Gastroesophageal sphincter (tissue), 4 donors: ENCODE measurements around the gene NLRP3. TPM values are rescaled to one million over a fixed set of nuclear protein-coding genes. Genes with fewer than 3 reads are reported as not detected.
"Not testable (repeated sequence)": the region's sequence is repeated elsewhere in the genome, so short reads cannot be mapped to it uniquely, and the experiment has no call there.

Experiments used
- ATAC-seq: fragments of 150-250 bp; one replicate; pipeline ENCODE4 v1.9.1; 2016; ENCODE audit warnings: mild to moderate bottlenecking, moderate library complexity
- H3K27ac ChIP-seq, 4 donors: fragments of 200-600 bp; sonication (generic) in 3 of 4; 1 replicate in 3 of 4; 2 replicates in 1 of 4; pipeline ENCODE4 v1.5.1; 2016 to 2019
- H3K27me3 ChIP-seq: fragments of 200-600 bp; sonication (generic); one replicate; pipeline ENCODE4 v1.5.1; 2019
- H3K36me3 ChIP-seq, 2 donors: fragments of 200-600 bp; sonication (generic); one replicate each; pipeline ENCODE4 v1.5.1; 2019; ENCODE audit warnings: control low read depth in 1 of 2
- H3K4me1 ChIP-seq, 3 donors: fragments of 200-600 bp; sonication (generic); 1 replicate in 2 of 3; 2 replicates in 1 of 3; pipeline ENCODE4 v1.5.1; 2016 to 2019; ENCODE audit warnings: control low read depth in 2 of 3
- H3K4me3 ChIP-seq, 2 donors: fragments of 200-600 bp; sonication (generic); one replicate each; pipeline ENCODE4 v1.5.1; 2019; ENCODE audit warnings: mild to moderate bottlenecking in 1 of 2, moderate library complexity in 1 of 2
- H3K9me3 ChIP-seq, 3 donors: fragments of 200-600 bp; sonication (generic); one replicate each; pipeline ENCODE4 v1.5.1; 2017 to 2019; ENCODE audit warnings: control low read depth in 2 of 3
- CTCF ChIP-seq, 4 experiments: fragments of 200-600 bp in 2 of 4; fragments of 450-650 bp in 2 of 4; sonication (generic) in 1 of 4; IDR thresholded peaks; one replicate each; pipeline ENCODE4 v1.5.1; 2017 to 2019; ENCODE audit warnings: antibody characterized with exemption in 4 of 4, mild to moderate bottlenecking in 2 of 4, moderate library complexity in 2 of 4
- EP300 ChIP-seq: sonication (generic); formaldehyde crosslinking; IDR thresholded peaks from one replicate; pipeline ENCODE4 v1.6.1; 2017; ENCODE audit warnings: antibody characterized with exemption, mild to moderate bottlenecking
- POLR2A ChIP-seq, 2 donors: fragments of 450-650 bp; IDR thresholded peaks; one replicate each; pipeline ENCODE4 v1.6.1; 2017; ENCODE audit warnings: antibody characterized with exemption in 2 of 2, mild to moderate bottlenecking in 2 of 2, moderate library complexity in 1 of 2
- POLR2AphosphoS5 ChIP-seq: sonication (generic); formaldehyde crosslinking; IDR thresholded peaks from one replicate; pipeline ENCODE4 v1.6.1; 2017; ENCODE audit warnings: antibody characterized with exemption
- WGBS, 2 donors: methylation state at CpG; one replicate each; pipeline ENCODE4 v1.1.5; 2018; ENCODE audit warnings: low coverage in 1 of 2; 5-methylcytosine and 5-hydroxymethylcytosine counted together
- total RNA-seq, 4 donors: library from RNA; depleted of rRNA; stranded (reverse); fragments of >200 nt; gene quantifications; one replicate each; pipeline ENCODE4 v1.1.0, GENCODE V29; 2016

The NLRP3 gene
- total RNA-seq = 1 to 10 TPM in 3 of 4 donors, under 1 TPM in 1; 0.66 to 3.7 (median 3.1) TPM

DNA sequence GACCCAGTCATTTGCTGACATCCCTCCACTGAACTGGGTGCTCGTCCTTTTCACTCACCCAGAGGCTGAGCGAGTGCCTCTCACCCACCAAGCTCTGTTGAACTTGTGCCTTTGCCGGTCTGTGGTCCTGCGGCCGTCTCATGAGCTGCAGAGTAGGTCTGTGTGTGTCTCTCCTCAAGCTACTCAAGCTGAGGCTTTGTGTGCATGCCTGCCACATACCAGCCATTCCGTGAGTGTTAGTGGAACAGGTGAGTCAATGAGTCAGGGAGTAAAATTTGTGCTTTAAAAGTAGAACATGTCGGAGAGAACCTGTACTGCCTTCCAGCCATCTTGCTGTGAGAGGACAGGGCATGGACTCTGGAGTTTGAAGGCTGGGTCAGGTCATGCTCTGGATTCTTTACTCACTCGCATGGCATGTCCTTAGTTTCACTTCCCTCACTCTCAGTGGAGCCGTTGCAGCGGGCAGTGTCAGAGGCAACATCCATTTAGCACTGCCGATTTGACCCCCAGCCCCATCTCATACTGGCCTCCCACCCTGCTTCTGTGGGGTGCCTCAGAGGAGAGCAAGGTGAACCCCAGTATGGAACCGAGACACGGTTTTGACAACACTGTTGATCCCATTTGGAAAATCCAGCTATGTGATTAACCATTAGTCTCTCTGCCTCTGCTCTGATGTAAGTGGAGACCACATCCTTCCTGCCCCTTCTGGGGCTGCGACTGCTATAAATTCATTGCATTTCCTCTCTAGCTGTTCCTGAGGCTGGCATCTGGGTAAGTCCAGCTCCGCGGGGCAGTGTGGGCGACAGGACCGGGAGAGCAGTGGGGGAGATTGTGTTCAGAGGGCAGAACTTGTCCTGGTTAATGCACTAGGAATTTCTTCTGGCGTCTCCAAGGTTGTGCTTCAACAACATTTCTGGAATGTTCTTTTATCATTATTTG is at the start of gene NLRP3:
TSS of gene NLRP3 (plus strand) at position 751 of the 939 bp plus-strand sequence. CDS start 2,628 bp downstream, outside the sequence.
- Histone ChIP-seq H3K36me3 (no peaks in the 10 kb centered on the region), H3K27me3 (no peaks in the 10 kb centered on the region), H3K27ac (peak within 1 kb of the TSS in 1 of 4 donors; percentile 52), H3K9me3 (no peaks in the 10 kb centered on the region), H3K4me1 (no peaks in the 10 kb centered on the region), H3K4me3 (peak within 1 kb of the TSS in 1 of 2 donors; percentile 32)
- WGBS, 2 donors = 56 to 83% methylated on average over 6 to 13 of the region's 19 CpGs
- ATAC-seq = peak; percentile 68
- TF ChIP-seq POLR2AphosphoS5 (peak; percentile 52), EP300 (no peak), POLR2A (IDR thresholded peaks at IDR 0.05) (peak; percentile 38 to 45), CTCF (IDR thresholded peaks at IDR 0.05) (no peak)

GRCh38 chr1:247366345-247366744 is 49.6 kb upstream of the NLRP3 start:
- not testable (repeated sequence) for H3K27ac ChIP-seq

GRCh38 chr1:247366926-247367645 is 48.9 kb upstream of the NLRP3 start:
- Histone ChIP-seq H3K36me3 (no peaks in the 10 kb centered on the region), H3K9me3 (no peaks in the 10 kb centered on the region), H3K27me3 (peaks cover 78% of the 10 kb centered on the region), H3K27ac (no peak overlapping the region), H3K4me1 (no peaks in the 10 kb centered on the region), H3K4me3 (no peak overlapping the region)
- 68 to 90% methylated on average over 2 of the region's 4 CpGs for WGBS, 2 donors
- ATAC-seq = no peak
- no peak for TF ChIP-seq EP300
- TF ChIP-seq CTCF (IDR thresholded peaks at IDR 0.05) = no peak
- TF ChIP-seq POLR2AphosphoS5 = no peak
- no peak for TF ChIP-seq POLR2A (IDR thresholded peaks at IDR 0.05)

More at GRCh38 chr1:247366345-247366744, 49.6 kb upstream of the NLRP3 start:
- not testable (repeated sequence) for H3K36me3 ChIP-seq, H3K4me1 ChIP-seq, ATAC-seq, H3K9me3 ChIP-seq, H3K4me3 ChIP-seq
- 86% methylated on average over 1 of the region's 1 CpG; no CpG with 5 or more reads in 1 of the 2 donors for WGBS, 2 donors
- H3K27me3 ChIP-seq = peaks cover 70% of the 10 kb centered on the region

- no peak for TF ChIP-seq POLR2AphosphoS5
- no peak for TF ChIP-seq POLR2A (IDR thresholded peaks at IDR 0.05)
- no peak for TF ChIP-seq EP300
- TF ChIP-seq CTCF (IDR thresholded peaks at IDR 0.05) = no peak
- Histone ChIP-seq H3K36me3 (no peaks in the 10 kb centered on the region), H3K27me3 (peaks cover 83% of the 10 kb centered on the region), H3K4me1 (peaks cover 0 to 5% (median 0%) of the 10 kb centered on the region in 3 donors), H3K4me3 (no peak overlapping the region), H3K9me3 (no peaks in the 10 kb centered on the region), H3K27ac (no peak overlapping the region)
- WGBS, 2 donors = 54 to 59% methylated on average over 5 to 6 of the region's 6 CpGs
- ATAC-seq = no peak
Measured at GRCh38 chr1:247367786-247368422, 48.1 kb upstream of the NLRP3 start.
